COLO668 (cell line): ENCODE data around the gene NBPF26.
A peak's percentile ranks its signal among the peaks of the same experiment; 100 is the strongest.
"Not testable (repeated sequence)": the region's sequence is repeated elsewhere in the genome, so short reads cannot be mapped to it uniquely, and the experiment has no call there.

ENCODE experiments used
- DNase-seq: peaks from one replicate; lab custom pipeline; 2025; ENCODE audit not compliant: unreplicated experiment; lab: John Stamatoyannopoulos, UW

The NBPF26 gene

DNA sequence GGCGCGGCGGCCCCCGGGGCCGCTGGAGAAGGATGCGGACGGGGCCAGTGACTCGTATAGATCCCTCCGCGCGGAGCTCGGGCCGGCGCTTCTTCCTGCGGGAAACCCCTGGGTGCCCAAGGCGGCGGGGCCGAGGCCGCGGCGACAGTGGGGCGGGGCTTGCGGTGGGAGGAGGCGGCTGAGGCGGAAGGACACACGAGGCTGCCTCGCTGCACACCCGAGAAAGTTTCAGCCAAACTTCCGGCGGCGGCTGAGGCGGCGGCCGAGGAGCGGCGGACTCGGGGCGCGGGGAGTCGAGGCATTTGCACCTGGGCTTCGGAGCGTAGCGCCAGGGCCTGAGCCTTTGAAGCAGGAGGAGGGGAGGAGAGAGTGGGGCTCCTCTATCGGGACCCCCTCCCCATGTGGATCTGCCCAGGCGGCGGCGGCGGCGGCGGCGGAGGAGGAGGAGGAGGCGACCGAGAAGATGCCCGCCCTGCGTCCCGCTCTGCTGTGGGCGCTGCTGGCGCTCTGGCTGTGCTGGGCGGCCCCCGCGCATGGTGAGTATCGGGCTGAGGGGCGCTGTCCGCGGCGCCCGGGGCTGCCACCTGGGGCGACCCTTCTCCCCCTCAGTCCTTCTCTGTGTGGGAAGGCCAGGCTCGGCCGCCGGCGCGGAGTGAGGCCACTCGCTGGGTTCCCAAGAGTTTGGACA is at the start of gene NBPF26:
TSS of gene NBPF26 (plus strand) at position 231 of the 688 bp plus-strand sequence.
- peak; percentile 18 for DNase-seq

DNA sequence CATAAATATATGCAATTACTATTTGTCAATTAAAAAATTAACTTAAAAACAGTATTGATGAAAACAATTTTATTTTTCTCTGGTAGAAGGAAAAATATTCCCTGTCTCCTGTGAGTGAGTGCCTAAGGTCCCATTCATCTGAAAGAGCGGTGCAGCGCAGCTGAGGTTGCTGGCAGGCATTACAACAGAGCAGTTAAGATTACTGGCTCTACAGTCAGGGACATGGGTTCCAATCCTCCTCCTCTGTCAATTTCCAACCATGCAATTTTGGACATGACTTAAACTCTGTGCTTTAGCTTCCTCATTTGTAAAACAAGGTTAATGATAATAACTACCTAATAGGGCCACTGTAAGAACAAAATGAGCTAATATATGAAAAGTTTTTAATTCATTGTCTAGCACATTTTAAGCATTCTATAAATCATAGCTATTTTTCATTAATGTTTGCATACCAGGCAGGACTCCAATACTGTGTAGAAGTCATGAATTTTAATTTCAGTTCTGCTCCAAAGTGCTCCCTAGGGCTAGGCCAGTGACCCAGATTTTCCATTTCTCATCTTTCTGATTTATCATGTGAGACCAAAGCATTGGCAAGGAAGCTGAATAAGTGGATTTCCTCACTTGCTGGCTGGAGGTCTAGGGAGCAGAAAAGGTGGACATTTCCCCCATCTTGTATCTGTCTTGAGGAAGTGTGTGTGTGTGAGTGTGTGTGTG is 43.5 kb upstream of the NBPF26 start:
- not testable (repeated sequence) for DNase-seq

DNA sequence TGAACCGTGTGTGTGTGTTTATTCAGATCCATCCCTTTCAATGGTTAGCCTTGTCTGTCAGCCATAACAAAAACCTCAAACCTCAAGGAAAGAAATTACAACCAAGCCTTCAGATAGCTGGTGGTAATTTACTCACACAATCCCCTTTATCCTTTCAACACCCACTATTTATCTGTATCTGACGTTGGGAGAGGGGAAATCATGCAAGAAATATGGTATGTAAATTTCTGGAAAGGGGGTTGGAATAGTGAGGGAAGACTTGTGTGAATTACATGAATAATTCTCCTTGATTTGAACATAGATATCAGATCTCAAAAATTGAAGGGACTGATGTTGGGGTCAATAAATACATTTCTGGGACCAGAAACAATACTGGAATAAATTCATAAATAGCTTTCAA is 42.8 kb upstream of the NBPF26 start:
- DNase-seq, result not testable (repeated sequence)

DNA sequence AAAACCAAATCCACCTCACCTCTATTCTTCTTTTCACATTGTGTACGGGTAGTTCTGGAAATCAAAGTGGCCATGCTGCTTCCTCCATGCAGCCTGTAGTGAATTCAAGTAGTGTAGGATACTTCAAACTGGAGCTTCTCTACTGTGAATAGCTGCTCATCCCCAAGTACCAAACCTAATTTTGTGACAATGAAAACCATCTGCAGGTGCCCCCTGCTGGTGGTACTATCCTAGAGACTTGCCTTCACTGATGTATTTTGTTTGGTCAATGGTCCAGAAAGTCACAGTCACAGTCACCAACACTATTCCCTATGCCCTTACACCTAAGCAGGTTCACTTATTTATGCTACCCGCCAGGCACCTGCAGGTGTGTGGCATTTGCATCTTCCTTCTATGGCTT is 39.3 kb upstream of the NBPF26 start:
- DNase-seq, result not testable (repeated sequence)

DNA sequence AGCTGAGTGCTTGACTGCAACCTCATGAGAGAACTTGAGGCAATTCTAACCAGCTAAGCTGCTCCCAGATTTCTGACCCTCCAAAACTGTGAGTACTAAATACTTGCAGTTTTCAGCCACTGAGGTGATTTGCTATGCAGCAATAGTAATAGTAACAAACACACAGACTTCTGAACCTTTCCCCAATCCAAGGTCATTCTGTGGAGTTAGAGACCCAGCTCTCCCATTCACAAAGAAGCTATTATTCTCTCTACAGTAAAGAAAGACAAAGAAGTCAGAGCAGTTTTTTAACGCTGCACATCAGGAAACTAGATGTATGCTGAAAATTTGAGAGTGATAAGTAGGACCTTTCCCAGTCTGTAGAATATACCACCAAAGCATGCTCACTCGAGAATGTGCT is 38.1 kb upstream of the NBPF26 start:
- not testable (repeated sequence) for DNase-seq

DNA sequence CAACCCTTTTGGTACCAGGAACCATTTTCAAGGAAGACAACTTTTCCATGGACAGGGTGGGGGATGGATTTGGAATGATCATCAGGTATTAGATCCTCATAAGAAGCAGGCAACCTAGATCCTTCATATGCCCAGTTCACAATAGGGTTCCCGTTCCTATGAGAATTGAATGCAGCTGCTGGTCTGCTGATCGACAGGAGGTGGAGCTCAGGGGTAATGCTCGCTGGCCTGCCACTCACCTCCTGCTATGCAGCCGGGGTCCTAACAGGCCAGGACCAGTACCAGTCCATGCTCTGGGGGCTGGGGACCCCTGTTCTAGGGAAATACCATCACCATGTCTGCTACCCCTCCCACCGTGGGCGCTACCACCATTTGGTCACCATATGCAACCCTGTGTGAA is 36.5 kb upstream of the NBPF26 start:
- DNase-seq, result not testable (repeated sequence)

DNA sequence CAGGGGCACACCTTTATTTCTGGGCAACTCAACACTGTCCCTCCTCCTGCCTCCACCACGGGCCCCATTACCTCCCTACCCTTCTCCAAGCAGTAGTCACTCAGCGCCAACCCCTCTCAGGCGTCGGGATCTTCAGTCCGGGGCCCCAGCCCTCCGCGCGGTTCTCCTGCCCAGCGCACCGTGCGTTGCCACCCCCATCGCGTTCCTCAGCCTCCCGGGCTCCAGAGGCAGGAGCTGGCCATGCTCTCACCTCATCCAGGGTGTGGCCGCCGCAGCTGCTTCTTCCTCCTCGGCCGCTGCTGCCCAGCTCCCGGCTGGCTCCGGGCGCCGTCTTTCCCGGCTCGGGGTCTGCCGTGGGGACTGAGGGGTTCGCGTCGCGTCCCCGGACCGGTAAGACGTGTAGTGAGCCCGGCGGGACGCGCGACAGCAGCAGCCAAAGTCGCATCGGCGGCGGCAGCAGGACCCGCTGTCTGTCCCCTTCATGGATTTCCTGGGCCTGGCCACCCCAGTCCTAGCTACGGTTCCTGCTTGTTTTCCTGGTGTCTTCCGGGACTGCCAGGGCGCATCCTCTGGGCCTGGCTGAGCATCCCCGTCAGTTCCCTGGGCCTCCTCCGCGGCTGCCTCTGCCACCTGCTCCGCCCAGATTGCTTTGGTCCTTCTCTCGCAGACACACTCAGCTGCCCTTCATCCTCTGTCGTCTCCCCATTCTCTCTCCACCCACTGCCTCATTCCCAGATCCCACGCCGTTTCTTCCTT is 22.8 kb upstream of the NBPF26 start:
- DNase-seq, result not testable (repeated sequence)

DNA sequence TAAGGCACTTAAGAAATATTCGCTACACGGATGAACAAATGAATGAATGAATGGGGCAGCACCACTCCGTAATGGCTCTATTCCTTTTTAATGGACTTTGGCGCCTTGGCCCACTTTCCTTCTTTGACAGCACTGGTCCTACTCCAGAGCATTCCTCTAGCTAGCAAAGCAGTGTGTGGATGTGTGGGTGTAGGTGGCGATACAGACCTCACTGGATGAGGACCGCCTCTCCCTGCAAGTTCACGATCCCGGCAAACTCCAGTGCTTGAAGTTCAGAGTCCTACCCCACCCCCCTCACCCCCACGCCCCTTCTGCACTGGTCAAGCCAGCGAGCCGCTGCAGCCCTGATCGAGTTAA is 409 bp upstream of the NBPF26 start:
- DNase-seq, result not testable (repeated sequence)

DNA sequence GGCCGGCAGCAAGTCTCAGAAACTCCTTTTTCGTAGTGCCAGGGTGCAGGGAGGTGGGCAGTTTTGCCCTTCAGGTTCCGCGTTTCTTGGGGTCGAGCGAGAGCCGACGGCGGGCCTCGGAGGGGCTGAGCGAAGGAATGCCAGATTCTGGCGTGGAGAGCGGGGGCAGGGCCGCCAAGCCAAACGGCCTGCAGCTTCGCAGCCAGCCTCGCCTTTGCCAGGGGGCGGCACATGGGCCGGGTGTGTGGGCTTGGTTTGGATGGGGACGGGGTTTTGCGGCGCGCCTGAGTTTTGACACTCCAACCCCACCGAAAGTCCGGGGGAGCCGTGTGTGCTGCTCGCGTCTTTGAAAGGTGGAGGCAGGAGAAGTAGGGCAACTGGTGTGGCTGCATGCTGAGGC is 762 bp downstream of the NBPF26 start:
- not testable (repeated sequence) for DNase-seq

DNA sequence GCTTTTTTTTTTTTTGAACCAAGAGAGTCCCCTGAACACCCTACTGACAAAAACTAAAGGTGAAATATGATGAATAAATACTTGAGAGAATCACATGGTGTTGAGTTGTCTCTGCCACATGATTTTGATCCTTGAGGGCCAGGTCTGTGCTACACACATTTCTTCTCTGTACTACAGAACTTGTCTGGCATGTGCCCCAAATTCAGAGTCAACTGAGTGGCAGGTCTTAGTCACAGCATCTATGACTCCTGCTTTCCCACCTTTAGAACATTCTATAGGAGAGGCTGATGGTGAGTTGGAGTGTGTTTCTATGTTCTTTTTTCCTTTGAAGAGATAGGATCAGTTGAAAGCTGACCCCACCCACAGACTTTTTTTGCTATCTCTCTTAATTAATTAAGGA is 5.1 kb downstream of the NBPF26 start:
- not testable (repeated sequence) for DNase-seq

DNA sequence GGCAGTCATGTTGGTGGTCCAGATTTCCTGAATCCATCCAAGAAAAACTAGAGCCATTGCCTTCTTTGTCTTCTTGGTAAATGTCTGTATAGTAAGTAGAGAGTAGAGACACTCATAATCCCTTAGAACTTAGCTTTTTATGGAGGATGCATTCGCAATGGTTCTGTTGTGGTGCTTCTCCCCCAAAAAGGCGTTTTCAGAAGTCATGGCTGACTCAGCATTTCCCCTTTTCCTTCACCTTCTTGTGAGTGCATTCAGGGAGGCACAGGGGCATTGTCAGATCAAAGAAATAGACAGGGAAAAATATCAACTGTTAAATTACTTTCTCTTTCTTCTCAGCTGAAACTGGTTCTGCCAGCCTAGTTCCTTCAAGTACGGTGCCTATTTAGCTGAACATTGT is 45.3 kb downstream of the NBPF26 start:
- not testable (repeated sequence) for DNase-seq

DNA sequence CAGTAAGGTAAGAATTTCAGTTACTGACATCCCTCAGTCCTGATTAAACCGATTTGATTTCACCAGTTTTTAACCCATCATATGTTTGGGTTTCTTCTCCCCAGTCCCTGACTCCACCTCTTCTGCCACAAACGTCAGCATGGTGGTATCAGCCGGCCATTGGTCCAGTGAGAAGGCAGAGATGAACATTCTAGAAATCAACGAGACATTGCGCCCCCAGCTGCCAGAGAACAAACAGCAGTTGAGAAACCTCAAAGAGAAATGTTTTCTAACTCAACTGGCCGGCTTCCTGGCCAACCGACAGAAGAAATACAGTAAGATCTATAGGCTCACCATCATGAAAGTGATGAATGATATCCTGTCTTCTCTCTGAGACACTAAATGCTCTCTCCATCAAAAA is 81.7 kb downstream of the NBPF26 start:
- DNase-seq, result not testable (repeated sequence)

DNA sequence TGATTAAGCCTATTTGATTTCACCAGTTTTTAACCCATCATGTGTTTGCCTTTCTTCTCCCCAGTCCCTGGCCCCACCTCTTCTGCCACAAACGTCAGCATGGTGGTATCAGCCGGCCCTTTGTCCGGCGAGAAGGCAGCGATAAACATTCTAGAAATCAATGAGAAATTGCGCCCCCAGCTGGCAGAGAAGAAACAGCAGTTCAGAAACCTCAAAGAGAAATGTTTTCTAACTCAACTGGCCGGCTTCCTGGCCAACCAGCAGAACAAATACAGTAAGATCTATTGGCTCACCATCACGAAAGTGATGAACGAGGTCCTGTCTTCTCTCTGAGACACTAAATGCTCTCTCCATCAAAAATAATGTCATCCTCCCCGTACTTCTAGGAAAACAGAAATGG is 88.1 kb downstream of the NBPF26 start:
- peak; percentile 16 for DNase-seq

DNA sequence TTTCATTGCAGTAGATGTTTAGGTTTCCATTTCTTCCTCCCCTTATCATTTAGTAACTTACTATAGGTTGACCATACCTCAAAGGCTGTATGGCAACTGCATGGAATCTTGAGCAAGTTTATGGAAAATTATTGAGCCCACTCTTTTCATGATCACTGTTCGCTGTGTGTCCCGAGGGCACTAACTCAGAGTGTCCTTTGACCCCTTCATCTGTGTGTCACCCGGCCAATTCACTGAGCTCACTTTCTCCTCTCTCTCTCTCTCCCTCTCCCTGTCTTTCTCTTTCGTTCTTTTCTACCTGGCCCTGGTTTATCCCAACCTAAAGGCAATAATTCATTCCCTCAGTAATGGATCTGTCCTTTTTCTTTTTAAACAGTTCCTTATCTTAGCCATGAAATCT is 101.3 kb downstream of the NBPF26 start:
- DNase-seq, result not testable (repeated sequence)

DNA sequence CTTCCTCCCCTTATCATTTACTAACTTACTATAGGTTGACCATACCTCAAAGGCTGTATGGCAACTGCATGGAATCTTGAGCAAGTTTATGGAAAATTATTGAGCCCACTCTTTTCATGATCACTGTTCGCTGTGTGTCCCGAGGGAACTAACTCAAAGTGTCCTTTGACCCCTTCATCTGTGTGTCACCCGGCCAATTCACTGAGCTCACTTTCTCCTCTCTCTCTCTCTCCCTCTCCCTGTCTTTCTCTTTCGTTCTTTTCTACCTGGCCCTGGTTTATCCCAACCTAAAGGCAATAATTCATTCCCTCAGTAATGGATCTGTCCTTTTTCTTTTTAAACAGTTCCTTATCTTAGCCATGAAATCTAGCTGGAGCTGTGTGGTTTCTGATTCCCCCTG is 102.9 kb downstream of the NBPF26 start:
- DNase-seq, result not testable (repeated sequence)

DNA sequence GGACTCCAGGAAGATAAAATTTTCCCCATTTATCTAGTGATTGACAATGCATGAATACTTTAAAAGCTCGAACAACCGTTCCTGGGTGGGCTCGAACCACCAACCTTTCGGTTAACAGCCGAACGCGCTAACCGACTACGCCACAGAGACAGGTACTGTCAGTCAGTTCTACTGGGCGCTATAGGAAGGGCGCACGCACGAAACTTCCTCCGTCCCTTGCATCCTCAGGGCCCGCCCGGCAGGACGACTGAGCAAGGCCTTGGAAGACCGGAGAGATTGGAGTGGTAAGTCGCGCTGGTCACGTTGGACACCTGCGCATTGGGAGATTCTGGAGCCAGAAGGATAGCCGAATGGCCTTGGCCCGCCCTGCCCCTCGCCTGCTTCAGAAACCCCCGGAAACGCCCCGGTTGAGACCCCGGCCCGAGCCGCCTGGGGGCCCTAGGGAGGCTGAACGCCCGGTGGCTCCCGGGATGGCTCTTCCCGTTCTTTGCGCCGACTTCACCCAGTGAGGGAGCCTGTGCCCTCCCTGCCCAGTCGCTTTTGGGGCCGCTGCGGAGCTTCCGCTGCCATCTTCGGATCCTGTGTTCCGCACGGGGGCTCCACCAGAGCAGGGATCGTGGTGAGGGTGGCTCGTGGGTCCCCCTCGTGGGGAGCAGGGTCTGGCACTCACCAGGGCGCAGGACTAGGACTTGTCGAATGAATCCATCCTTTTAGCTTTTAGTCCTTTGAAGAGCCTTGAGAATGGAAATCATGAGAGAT is 120.6 kb downstream of the NBPF26 start:
- DNase-seq, result peak; percentile 30

DNA sequence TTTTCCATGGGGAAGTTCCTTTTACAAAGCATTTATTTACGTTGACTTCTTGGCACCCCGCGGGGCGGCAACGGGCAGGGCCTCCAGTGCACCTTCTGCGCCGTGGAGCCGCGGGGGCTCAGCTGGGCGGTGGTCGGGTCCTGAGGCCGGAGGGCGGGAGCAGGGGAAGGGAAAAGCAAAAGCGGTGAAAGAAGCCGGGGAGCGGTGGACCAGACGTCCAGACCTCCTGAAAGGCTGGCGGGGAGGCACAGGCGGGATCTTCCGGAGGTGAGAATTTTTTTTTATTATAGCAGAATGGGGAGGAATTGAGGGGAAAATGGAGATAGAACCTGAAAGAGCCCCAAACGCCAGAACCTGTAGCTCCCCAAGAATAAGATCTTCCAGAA is 121.2 kb downstream of the NBPF26 start:
- DNase-seq, result not testable (repeated sequence)

DNA sequence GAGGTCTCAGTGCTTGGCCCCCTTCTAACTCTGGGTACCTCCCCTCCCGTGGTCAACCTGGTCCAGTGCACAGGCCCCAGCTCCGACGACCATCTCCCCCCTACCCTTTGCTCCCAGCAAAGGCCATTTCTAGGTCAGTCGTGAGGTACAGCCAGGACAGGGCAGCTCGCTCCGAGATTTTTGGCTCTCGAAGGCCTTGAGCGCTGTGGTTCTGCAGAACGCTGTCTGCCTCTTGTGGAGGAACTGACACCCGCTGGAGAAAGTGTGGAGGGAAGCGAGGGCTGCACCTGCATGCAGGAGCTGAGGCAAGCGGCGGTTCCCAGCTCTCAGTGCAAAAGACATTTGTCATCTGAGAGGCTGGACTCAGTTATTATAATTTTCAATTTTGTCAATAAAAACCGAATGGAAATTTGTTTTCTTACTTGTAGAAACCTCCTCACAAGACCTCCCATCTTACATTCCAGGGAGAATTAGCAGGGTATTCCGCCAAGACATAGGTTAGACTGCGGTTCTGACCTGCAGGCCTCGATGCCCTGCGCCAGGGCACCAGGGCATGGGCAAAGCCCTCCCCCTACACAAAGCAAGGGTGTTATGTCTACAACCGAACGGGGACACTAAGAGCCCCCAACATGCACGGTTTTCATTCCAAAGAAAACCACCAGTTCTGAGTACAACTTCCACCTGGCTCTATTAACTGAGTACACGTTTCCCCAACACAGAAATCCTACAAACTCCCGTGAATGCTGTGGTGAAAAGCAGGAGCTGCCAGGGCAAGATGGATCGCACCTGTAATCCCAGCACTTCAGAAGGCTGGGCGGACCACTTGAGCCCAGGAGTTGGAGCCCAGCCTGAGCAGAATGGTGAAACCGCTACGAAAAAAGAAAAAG is 125.9 kb downstream of the NBPF26 start:
- DNase-seq, result not testable (repeated sequence)

DNA sequence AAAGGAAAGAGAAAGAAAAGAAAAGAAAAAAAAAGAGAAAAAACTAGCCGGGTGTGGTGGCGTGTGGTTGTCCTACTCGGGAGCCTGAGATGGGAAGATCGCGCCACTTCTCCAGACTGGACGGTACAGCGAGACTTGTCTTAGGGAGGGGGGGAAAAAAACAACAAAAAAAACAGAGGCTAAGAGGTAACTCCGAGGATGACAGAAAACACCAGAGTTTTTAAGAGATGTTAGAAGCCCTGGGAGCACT is 126.5 kb downstream of the NBPF26 start:
- DNase-seq, result not testable (repeated sequence)
